Measurements from ENCODE around the gene TSPAN17.
"Not testable (repeated sequence)": the region's sequence is repeated elsewhere in the genome, so short reads cannot be mapped to it uniquely, and the experiment has no call there.

TSPAN17 gene

DNA sequence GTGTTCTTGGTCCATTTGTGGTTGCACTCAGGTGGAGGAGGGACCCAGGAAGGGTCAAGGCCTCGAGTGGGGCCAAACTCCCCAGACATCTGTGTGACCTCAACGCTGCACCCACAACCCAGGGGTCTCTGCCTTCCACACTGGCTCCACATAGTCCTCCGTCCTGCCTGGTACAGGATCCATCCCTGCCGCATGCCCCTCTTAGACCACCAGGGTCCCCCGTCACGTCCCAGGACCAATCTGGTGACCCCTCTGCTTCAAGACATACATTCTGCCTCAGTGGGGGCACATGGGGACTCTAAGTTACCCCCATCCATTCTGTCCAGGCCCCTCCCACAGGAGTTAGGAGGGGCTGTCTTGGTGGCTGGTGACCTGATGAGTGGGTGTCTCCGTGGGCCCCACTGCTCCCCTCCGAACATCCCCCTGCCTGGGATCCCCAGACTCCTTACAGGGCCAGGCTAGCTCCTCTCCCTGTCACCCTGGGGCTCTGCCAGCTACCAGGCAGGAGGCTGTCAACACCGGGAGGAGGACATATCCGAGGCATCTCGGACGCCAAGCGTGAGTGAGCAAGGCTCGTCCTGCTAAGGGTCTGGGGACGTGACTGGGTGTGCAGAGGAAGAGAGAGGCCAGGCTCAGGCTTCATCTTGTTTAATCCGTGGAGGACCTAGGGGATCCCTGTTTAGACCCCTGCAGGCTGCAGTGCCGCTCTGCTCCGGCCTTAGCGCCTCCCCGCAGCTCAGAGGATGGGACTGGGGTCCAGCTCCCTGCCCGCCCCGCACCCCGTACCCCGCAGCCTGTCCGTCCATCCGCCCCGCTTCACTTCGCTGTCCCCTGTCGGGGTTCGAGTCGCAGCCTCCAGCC lies 32.3 kb downstream of the TSPAN17 start:
- no peak for DNase-seq (ENCODE audit: low read depth, low spot score)

DNA sequence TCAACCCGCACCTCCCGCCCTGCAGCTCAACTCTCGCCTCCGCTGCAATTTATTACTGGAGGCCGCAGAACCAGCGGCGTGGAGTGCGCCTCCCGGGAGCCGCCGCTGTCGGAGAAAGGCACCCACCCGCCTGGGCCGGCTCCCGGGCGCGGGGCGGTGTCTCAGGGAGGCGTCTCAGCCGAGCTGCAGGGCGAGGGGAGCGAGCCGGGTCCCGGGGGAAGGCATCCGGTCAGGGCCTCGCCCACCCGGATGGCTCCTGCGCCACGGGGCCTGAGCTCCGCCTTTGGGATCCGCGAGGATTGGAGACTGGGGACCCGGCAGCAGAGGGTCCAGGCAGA lies 32.9 kb downstream of the TSPAN17 start:
- DNase-seq (ENCODE audit: low read depth, low spot score): peak; percentile 14

DNA sequence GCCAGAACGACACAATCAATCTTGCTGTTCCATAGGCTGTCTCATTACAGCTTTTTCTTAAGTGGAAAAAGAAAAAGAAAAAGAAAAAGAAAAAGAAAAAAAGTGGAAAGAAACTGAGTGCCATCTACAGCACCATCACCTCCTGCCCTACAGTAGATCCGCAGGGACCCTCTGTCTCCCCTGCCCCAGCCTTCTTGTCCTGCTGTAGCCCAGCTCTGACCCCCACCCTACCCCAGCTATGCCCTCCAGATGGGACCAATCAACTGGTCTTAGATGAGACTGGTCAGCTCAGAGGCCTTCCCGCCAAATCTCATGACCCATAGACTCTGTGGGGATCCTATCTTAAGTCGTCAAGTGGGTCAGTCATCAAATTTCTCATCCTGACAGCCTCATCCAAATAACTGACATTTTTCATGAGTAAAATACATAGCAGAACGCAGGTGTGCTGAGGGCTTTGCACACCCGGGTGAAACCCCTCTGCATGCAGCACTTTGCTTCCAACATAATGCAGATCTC lies 34.8 kb downstream of the TSPAN17 start:
- no peak for DNase-seq (ENCODE audit: low read depth, low spot score)

DNA sequence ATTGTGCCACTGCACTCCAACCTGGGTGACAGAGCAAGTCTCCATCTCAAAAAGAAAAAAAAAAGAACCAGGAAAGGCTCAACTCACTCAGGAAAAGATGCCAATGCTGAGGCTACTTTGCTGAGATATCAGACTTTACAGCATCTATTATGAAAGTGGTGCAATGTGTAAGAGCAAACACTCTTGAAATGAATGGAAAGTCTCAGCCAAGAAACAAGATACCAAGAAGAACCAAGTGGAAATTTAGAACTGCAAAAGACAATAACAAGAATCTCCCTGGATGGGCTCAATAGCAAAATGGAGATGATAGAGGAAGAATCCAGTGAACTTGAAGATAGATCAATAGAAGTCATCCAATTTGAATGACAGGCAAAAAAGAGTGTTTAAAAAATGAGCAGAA lies 37.7 kb downstream of the TSPAN17 start:
- no peak for DNase-seq (ENCODE audit: low read depth, low spot score)

DNA sequence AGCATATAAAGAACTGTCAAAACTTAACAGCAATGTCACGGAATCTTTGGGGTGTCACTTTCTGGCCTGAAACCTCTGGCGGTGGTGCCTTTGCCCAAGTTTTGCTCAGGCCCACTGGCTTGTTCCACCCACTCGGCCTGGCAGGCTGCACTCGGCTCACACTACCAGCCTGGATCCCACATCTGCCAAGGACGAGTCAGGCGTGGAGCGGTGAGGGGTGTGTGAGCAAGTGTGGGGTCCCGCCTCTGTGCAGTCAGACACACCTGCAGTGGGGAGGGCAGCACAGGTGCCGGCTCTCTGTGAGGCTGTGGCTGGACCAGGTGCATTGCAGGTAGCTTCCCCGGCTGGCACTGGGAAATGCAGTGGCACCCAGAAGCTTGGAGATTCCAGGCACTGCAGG lies 40.0 kb downstream of the TSPAN17 start:
- no peak for DNase-seq (ENCODE audit: low read depth, low spot score)

DNA sequence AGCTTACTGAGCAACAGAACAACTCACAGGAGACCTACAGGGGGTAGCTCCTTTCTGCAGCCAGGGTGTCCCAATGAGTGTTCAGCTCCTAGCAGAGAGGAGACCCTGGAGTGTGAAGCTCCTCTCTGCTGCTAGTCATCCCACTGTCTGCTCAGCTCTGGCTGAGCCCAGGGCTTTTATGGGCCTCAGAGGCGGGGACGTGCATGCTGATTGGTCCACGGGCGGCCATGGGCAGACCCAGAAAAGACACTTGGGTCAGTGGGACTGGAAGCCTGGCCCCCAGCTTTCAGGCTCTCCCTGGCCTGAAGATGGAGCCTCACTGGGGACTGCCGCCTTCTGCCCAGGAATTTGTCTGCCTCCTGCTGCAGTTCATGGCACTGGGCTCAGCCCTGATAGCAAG lies 40.6 kb downstream of the TSPAN17 start:
- DNase-seq (ENCODE audit: low read depth, low spot score): no peak

DNA sequence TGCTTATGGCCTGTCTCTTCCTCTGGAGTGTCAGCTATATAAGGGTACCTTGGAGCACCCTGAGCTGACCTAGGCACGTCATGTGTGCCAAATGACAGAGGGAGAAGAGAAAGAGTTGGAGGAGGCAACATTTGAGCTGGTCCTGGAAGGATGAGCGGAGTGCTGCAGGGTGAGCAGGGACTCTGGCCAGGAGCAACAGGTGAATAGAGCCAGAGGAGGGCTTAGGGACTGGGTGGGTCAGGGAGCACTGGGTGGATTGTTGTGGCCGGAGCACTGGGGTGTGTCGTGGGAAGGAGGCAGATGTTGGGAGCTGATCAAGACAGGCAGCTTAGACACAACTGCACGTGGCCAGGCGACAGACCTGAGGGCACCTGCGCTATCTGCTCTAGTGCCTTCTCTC lies 43.6 kb downstream of the TSPAN17 start:
- no peak for DNase-seq (ENCODE audit: low read depth, low spot score)

DNA sequence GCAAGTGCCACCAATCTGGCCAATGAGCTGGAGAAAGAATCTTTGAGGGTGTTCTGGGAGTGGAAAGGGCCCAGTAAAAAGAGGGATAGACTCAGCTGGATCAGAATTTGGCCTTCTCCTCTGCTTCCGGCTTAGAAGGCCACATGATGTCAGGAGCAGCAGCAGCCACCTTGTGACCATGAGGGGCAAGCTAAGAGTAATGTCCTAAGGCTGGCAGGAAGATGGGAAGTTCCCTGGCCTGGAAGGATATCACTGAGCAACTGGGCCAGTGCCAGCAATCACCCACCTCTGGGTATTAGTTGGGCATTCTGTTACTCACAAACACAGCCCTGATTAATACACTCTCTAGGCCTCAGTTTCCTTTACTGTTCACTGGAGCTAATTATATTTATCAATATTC lies 44.2 kb downstream of the TSPAN17 start:
- no peak for DNase-seq (ENCODE audit: low read depth, low spot score)

DNA sequence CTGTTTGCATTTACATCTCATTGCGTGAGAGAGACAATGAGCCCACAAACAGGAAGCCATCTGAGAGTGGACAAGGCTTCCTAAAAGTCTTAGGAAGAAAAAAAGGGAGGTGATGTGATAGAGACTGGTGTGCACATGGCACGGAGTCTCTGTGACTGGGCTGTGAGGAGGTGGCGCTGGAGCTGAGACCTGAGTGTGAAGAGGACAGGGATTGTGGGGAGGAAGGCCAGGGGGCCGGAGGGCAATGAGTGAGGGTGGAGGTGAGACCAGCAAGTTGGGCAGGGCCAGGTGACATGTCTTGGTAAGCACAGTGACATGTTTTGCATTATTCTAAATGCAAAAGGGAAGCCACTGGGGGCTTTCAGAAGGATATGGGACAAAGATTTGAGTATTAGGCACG lies 45.0 kb downstream of the TSPAN17 start:
- no peak for DNase-seq (ENCODE audit: low read depth, low spot score)

DNA sequence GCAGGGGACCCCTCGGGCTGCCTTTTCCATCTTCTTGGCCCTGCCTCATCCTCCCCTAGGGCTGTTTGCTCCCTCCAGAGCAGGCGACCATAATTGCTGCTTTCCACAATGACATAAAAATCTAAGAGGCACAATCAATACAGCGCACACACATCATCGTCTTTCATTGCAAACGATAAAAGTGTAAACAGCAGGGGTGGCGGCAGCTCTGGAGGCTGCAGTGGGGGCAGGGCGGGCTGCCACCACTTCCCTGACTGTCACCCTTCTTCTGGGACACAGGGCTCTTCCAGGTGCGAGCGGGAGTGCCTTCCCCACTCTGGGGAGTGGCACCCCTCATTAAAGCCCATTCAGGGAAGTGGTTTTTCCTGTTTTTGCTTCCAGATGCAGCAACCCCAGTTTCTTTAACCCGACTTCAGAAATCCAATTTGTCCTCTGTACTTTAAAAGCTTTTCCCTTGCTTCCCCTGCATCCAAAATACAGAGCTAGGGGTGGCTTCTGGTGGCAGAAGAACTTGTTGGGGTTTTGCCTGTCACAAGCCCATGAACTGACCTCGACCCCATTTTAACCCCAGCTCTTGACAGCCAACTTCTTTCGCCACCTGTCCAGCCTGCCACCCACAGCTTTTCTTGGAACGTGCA lies 45.7 kb downstream of the TSPAN17 start:
- no peak for DNase-seq (ENCODE audit: low read depth, low spot score)

DNA sequence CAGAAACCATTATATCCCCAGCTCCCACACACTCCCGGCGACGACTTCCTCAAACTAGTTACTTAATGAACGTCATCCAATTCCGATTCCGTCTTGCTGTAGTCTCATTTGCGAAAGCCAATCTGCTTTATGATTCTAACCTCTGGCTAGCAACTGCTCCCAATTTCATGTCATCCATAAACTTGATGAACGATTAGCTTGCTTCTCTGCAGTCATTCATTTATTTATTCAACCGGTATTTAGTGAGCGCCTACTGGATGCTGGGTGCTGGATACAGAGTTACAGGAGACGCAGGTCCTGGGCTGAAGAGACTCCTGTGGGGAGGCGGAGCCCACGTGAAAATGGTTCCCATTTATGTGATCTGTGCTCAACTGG lies 46.2 kb downstream of the TSPAN17 start:
- no peak for DNase-seq (ENCODE audit: low read depth, low spot score)

DNA sequence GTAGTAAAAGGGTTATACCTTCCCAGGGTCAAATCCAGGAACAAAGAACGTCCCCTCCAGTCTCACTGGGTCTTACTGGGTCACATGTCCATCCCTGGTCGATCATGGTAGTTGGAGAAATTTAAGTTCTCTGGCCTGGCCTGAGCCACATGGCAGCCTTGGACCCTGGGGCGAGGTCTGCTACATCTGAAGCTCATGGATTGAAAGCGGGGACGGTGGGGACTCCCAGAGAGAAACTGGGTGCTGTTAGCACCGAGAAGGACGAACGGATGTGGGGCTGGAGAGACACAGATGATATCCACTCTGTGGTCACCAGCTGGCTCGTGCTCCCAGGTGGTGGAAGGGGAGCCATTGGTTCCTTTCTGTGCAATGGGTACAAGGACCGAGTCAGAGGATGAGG lies 46.9 kb downstream of the TSPAN17 start:
- no peak for DNase-seq (ENCODE audit: low read depth, low spot score)

DNA sequence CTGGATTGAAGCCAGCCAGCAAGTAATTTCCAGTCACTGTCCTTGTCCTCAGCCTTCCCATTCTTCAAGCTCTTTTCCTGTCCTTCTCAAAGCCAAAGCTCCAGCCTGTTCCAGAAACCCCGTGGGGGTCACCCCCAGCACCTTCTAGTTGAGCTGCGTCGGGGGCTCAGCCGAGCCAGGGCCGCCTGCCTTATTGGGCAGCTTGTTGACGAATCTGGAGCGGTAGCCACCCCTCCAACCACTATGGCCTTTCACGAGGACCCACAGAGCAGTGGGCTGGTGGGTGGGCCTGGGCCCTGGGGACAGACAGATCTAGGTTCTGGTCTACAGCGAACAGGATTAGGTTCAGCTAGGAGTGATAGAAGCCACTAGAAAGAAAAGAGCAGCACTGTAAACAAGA lies 47.3 kb downstream of the TSPAN17 start:
- no peak for DNase-seq (ENCODE audit: low read depth, low spot score)

DNA sequence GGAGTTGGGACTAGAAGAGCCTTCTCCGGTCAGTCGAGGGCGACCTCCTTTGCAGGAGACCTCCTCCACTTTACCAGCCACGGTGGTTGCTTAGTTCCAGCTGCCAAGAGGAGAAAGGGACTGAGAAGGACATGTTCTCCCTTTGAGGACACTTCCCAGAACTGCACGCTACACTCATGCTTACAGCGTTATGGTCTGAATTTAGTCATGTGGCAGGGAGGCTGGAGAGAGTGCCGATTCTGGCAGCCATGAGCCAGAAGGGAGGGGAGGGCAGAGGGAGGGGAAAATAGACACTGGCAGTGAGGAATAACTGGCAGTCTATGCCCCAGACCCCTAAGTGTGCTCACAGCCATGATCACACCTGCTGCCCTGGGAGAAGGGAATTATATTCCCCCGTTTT lies 47.8 kb downstream of the TSPAN17 start:
- DNase-seq (ENCODE audit: low read depth, low spot score): no peak

DNA sequence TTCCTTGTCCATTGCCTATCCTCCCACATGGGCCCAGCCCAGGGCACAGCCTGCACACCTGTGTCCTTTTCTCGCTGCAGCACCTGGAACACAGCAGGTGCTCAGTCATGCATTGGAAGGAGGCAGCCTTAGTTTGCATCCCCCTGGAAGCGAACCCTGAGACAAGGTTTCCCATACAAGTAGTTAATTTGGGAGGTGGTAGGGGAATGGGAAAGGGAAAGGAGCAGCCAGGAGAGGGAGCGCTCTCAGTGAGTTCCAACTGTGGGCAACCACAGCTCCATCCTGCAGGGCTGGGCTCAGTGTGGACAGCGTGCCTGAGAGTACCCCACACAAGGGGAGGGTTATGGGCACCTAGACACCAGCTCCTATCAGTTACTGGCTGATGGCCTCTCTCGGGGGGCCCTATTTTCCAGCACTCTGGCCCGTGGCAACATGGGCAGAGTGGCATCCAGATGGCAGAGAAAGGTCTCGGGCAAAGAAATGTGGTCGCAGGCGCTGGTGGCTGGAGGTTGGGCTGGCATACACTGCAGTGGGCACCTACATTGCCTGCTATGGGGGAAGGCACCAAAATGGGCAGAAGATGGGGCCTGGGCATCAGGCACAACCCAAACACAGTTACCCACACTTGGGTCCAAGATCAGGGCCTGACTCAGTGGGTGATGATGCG lies 50.1 kb downstream of the TSPAN17 start:
- DNase-seq (ENCODE audit: low read depth, low spot score): no peak

DNA sequence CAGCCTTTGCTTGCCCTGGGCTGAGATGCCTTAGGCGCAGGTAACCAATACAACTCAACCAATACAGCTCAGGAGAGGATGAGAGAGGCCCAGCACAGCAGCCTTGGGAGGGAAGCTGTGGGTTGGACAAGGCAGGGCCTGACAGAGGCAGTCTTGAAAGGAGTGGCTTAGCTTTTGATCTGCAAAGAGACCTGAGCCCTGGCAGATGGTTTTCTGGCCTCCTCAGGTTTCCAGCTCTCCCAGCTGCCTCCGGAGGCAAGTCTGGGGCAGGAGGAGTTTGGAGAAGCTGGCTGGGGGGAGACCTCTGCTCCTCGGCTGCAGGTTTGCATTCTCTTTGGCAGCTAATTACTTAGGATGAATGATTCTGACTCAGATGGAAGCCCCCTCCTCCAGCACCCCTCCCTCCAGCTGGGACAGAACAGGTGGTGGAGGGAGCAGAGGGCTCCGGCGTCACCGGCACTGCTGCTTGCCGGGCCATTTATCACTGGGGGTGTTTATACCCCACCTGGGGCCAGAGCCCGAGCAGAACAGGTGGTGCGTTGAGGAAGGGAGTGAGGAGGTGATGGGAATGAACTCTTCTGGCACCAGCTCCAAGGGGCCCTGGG lies 50.8 kb downstream of the TSPAN17 start:
- DNase-seq (ENCODE audit: low read depth, low spot score): no peak

DNA sequence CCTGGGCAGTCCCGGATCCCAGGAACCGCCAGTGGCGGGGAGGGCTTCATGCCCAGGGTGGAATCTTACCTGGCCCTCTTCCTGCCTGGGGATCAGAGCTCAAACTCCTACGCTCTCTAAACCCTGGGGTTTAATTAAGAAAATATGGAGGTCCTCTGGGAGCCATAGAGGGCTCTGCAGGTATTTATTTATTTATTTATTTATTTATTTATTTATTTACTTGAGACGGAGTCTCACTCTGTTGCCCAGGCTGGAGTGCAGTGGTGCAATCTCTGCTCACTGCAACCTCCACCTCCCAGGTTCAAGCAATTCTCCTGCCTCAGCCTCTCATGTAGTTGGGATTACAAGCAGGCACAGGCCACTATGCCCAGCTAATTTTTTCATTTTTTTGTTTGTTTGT lies 52.2 kb downstream of the TSPAN17 start:
- not testable (repeated sequence) for DNase-seq (ENCODE audit: low read depth, low spot score)

DNA sequence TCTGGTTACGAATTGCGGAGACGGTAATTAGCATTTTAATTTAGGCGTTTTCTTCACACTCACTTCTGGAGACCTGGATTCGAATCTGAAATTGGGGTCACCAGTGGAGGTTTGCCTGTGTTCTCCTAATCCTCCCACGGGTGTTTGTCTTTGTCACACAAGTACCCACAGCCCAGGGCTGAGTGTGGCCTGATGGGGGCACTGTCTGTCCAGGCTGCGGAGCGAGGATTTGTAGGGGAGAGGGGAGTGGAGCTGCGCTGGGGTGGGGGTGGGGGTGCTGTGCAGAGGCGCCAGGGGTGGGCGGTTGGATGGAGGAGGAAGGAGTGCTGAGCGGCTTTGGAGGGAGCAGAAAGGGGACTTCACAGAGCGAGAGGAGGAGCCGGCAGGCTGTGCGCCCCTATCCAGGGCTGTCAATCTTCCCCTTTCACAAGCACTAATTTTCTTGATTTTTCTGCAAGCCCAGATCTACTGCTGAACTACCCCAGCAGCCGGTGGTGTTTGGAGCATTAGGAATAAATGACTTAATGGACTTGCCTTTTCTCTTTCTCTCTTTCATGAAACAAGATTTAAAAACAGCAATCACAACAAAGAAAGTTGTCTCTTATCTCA lies 53.1 kb downstream of the TSPAN17 start:
- no peak for DNase-seq (ENCODE audit: low read depth, low spot score)

DNA sequence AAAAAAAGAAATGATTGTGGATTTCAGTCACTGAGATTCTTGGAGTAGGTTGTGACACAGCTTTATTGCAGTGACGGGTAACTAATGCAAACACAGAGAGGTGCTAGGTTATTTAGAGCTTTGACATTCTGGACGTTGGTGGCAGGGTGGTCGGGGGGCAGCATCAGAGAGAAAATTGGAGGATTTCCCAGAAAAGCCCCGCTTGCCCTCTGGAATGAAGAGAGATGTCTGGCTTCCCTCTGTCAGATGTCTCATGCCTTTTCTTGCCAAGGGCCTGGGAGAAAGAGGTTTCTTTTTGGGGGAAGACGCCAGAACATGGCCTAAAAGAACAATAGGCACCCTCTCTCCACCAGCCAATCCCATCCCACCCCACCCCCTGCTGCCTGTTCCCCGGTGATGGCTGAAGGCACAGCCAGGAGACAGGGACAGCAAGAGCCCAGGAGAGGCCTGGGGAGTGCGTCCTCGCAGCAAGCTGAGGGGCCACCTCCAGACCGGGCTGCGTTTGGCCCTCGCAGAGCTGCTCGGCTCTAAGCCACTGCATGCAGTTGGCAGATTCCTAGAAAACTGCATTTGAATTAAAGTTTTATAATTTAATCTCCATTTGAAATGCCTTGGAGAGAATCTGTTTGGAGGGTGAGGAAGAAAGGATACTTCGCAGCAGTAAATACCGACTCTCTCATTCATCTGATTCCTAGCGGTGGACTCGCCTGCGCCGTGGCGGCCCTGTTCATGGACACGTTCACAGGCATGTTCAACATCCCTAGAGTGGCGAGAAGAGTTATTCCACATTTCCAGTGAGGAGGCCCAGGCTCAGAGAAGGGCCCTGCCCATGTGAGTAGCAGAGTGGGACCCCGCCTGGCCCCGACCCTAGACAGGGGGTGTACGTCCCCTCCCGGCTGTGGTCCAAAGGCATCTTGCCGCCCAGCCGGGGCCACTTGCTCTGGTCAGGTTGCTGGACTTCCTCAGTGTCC lies 55.7 kb downstream of the TSPAN17 start:
- no peak for DNase-seq (ENCODE audit: low read depth, low spot score)

DNA sequence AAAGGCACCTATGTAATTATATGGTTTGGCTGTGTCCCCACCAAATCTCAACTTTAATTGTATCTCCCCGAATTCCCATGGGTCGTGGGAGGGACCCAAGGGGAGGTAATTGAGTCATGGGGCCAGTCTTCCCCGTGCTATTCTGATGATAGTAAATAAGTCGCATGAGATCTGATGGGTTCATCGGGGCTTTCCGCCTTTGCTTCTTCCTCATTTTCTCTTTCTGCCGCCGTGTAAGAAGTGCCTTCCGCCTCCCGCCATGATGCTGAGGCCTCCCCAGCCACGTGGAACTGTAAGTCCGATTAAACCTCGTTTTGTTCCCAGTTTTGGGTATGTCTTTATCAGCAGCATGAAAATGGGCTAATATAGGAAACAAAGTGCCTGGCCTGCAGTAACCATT lies 56.6 kb downstream of the TSPAN17 start:
- DNase-seq (ENCODE audit: low read depth, low spot score): no peak

DNA sequence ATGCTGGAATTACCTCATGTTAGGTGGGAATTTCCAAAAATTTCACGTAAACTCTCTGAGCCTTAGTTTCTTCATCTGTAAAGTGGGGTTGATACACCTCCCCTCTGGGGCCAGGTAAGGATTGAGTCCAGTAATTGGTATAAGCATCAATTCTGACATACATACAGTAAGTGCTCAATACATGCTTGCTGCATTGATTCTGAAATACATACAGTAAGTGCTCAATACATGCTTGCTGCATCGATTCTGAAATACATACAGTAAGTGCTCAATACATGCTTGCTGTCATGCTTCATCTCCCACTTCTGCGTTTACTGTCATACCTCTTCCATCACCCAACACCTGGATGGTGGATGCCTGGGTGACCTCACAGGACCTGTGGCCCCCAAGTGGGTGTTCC lies 57.1 kb downstream of the TSPAN17 start:
- DNase-seq (ENCODE audit: low read depth, low spot score): no peak
